Erythroblast (primary cell): ENCODE data around the gene PACRGL.

Experiments used
- DNase-seq, 2 experiments: peaks; one replicate each; lab custom pipeline; 2025; lab: John Stamatoyannopoulos, UW
- GATA1 ChIP-seq: IDR thresholded peaks from 2 replicates; pipeline ENCODE4 v1.6.1; 2011; ENCODE audit warnings: low read depth, mild to moderate bottlenecking, control low read depth, low read length, moderate library complexity
- POLR2A ChIP-seq: IDR thresholded peaks from 2 replicates; pipeline ENCODE4 v1.6.1; 2011; ENCODE audit warnings: mild to moderate bottlenecking, low read length

The PACRGL gene

DNA sequence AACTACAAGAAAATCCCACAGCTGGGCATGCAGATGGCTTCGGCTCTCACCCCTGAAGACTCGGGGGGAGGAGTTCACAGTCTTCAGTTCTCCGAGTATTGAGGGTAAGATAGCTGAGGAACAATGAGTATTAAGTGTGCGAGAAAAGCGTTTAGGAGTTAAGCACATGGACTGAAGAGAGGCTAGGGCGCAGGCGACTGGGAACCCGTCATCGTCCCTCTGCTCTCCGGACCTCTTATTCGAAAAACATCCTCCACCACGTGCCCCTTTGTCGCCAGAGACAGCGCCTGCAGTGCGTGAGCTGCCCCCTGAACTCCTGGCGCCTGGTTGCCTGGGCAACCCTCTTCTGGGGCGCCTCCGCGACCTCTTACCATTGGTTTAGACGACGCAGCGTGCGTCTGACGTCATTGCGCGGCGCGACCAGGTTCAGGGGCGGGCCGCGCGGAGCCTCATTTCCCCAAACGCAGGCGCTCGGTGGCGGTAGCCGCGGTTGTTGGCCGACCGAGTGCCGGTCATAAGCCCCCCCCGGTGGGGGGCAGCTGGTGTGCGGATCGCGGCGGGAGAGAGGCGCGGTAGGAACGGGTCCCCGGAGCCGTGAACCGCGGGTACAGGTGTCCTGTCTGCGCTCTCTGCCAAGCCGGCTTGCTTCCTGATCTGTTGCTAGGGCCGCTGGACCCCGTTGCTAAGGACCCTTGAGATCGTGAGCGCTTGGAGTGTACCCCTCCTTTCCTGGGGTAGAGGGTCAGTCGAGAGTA, at the start of gene PACRGL:
PACRGL (plus strand) TSS at position 452 of the 755 bp plus-strand sequence. CDS start 4,024 bp downstream, outside the sequence.
- peak; percentile 95 for DNase-seq
- peak; percentile 78 for TF ChIP-seq POLR2A
- no peak for TF ChIP-seq GATA1

DNA sequence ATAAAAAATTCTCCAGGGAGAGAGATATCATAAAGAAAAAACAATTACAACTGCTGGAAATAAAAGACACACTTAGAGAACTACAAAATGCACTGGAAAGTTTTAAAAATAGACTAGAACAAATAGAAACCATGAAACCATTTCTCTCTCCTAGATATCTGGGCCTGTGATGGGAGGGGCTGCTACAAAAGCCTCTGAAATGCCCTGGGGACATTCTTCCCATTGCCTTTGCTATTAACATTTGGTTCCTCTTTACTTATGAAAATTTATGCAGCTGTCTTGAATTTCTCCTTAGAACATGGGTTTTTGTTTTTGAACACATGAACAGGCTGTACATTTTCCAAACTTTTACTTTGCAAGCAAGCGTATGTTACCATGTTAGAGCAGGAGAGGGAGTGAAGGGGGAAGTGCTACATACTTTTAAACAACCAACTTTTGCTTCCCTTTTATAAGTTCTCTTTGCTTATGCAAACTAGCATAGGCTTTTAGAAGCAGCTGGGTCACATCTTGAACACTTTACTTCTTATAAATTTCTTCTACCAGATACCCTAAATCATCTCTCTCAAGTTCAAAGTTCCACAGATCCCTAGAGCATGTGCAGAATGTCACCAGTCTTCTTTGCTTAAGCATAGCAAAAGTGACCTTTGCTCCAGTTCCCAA, 47.9 kb upstream of the PACRGL start:
- DNase-seq, result no peak
- TF ChIP-seq GATA1 (no peak), POLR2A (no peak)

DNA sequence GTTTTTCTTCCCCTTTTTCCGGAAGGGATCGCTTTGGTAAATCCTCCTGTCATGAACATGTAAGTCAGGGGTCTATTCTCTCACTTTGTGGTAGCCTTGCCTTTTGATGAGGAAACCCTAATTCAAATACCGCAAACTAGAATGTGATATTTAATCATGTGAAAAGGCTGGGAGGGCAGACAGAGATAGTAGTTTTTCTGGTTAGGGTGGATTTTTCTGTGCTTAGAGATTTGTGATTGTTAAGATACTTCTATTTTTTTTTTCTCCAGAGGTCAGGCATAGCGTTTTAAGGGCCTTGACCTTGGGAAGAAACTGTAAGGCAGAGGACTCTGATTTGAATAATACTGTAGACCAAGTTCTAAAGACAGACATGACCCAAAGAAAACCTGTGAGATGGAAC, 41.8 kb upstream of the PACRGL start:
- no peak for TF ChIP-seq POLR2A
- TF ChIP-seq GATA1, result no peak
- no peak for DNase-seq

DNA sequence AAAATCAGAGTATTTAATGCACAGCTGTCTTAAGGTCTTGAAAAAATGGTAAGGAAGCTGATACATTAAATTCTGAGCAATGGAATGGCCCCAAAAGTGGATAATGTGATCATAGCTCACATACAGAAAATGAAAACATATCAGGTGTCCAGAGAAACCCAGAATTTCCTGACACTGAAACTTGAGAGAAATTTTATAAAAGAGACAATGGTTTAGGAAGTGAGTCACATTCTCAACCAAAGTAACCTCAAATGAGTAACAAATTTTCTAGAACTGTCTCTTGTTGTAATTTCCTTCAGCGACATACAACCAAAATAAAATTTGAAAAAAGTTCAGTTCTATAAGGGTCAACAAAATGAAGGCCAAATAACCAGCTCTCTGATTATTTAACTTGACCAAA, 37.4 kb upstream of the PACRGL start:
- no peak for TF ChIP-seq GATA1
- TF ChIP-seq POLR2A, result no peak
- no peak for DNase-seq

- no peak for DNase-seq
- no peak for TF ChIP-seq GATA1
- no peak for TF ChIP-seq POLR2A
These were observed 34.0 kb upstream of the PACRGL start for GRCh38 chr4:20666012-20666860.

DNA sequence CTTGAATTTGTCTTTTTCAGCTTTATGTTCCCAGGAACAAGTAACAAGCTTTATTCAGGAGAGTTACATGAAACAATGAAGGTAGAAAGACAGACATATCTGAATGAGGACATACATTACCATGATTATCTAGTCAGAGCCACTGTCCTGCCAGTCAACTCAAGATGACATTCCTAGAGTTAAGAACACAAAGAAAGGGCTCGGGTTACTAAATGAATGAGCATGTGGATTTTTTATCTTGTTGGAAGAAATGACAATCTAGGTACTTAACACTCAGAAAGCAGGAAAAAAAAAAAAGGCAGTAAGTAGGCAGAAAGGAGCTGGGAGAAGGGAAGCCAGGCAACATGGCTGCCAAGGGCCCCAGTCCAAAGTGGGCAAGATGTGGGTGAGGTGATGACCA, 28.0 kb upstream of the PACRGL start:
- TF ChIP-seq GATA1 (no peak), POLR2A (no peak)
- no peak for DNase-seq

DNA sequence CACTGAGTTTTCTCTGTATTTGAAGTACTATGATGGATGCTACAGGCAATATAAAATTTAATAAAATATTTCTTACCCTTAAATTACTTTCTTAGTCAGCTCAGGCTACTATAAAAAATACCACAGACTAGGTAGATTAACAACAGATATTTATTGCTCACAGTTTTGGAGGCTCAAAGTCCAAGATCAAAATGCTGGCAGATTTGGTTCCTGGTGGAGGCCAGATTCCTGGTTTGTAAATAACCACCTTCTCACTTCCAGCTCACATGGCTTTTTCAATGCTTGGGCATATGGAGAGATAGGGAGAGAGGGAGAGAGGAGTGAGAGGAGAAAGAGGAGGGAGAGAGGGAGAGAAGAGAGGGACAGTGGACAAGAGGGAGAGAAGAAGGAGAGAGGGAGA, 24.5 kb upstream of the PACRGL start:
- TF ChIP-seq GATA1 (no peak), POLR2A (no peak)
- DNase-seq, result no peak

DNA sequence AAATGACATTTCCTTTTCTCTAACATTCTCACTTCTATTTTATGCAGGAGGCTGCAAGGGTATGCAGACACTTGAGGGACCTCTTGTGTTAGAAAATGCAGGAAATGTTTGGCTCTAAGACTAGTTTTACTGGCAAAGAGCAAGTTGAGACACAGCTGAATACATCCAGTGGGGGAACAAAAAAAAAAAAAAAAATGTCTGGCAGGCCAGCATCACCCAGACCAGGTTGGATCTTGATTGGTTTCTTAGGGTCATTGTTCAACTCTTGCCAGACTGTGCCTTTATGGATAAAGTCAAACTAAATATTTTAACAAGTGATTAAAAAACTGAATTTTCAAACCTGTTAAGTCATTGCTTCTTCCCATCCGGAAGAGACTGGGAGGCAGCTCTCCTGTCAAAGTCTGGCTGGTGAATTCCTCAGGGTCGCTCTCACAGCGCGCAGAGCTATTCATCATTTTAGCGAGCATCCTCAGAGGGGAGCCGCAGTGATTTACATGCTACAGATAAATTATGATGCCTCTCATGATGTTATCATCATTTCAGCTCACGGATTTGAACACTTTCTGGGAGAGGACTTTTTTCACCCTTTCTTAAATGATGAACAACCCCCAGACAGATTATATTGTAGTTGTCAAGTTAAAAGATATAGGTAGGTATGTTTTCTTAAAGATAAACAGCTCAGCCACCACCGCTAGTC, 23.6 kb upstream of the PACRGL start:
- TF ChIP-seq GATA1 (no peak), POLR2A (no peak)
- DNase-seq, result no peak

GRCh38 chr4:20678400-20678799, 21.9 kb upstream of the PACRGL start:
- DNase-seq, result no peak
- TF ChIP-seq POLR2A (no peak), GATA1 (no peak)

DNA sequence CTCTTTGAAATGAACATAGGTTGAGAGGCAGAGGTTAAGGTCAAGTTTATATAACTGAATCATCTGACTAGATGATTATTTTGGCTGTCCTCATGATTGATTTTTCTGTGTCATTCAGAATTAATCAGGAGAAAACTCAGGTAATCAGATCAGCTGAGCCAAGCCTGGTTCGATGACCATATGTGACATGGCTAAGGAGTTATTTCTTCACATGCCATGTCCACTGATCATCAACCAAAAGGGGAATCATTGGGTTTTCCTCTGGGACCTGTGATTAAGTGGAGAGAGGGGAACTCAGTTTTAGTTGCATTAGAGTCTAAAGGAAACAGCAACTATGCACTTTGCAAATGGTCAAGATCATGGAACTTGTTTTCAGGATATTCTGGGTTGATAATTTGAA, 20.3 kb upstream of the PACRGL start:
- no peak for DNase-seq
- no peak for TF ChIP-seq POLR2A
- no peak for TF ChIP-seq GATA1

GRCh38 chr4:20680736-20681135, 19.5 kb upstream of the PACRGL start:
- DNase-seq, result no peak

GRCh38 chr4:20681271-20681670, 19.0 kb upstream of the PACRGL start:
- DNase-seq, result no peak
- TF ChIP-seq GATA1 (no peak), POLR2A (no peak)

More at GRCh38 chr4:20680736-20681135, 19.5 kb upstream of the PACRGL start:
- TF ChIP-seq POLR2A, result no peak
- TF ChIP-seq GATA1, result no peak

GRCh38 chr4:20682853-20683252, 17.4 kb upstream of the PACRGL start:
- no peak for DNase-seq
- TF ChIP-seq POLR2A (no peak), GATA1 (no peak)

DNA sequence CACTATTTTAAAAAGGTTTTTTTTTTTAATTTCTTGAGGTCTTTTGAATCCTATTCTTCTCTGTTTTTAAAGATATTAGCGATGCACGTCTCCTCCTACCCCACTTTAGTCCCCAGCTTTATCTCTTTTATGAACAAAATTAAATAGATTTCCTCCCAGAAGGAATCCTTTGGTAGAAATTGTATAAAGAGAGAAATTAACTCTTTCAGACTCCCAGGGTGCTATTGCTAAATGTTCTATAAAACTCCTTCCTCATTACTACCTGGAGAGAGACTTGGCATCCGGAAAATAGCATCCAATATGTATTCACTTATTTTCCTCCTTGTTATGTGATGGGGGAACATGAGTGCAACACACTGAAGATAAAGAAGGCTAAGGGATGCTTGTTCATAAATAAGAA, 16.5 kb upstream of the PACRGL start:
- TF ChIP-seq POLR2A (no peak), GATA1 (no peak)

More for the DNA sequence above, 16.5 kb upstream of the PACRGL start:
- no peak for DNase-seq
